Medulla oblongata (tissue), 1 donor: ENCODE measurements around the gene SWT1.

ENCODE experiments used
- DNase-seq: peaks from one replicate; pipeline ENCODE4 v3.0.0-alpha.2; 2015; ENCODE audit errors: extremely low spot score

SWT1 gene, protein sequence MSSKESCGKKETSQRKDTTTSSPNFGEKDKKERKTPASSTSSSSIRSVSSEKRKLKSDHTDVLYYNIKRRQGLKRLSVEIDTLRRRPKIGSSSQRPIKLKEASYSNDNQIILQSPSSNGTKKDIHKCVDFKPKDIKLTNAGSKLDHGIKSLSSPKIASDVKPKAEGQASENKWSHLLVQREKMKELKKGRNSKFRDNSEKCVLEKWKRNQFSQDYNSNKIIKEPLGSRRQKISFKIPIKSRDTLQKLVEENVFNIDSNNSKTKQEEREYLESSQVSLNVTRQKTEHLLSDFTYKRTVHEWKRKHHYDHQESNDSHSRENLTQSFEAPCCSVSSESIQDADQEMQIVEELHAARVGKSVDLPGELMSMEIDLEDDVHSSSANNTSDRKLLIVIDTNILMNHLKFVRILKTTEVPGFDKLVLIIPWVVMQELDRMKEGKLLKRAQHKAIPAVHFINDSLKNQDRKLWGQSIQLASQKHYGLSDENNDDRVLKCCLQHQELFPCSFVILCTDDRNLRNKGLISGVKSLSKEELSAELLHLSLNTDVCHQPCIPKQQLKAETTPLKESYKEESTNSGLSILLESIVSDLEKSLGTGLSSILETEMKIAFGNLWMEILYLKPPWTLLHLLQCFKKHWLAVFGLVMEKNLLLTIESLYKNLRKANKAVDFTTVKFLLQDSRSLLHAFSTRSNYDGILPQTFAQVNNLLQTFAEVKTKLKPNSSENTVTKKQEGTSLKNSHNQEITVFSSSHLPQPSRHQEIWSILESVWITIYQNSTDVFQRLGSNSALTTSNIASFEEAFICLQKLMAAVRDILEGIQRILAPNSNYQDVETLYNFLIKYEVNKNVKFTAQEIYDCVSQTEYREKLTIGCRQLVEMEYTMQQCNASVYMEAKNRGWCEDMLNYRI

DNA sequence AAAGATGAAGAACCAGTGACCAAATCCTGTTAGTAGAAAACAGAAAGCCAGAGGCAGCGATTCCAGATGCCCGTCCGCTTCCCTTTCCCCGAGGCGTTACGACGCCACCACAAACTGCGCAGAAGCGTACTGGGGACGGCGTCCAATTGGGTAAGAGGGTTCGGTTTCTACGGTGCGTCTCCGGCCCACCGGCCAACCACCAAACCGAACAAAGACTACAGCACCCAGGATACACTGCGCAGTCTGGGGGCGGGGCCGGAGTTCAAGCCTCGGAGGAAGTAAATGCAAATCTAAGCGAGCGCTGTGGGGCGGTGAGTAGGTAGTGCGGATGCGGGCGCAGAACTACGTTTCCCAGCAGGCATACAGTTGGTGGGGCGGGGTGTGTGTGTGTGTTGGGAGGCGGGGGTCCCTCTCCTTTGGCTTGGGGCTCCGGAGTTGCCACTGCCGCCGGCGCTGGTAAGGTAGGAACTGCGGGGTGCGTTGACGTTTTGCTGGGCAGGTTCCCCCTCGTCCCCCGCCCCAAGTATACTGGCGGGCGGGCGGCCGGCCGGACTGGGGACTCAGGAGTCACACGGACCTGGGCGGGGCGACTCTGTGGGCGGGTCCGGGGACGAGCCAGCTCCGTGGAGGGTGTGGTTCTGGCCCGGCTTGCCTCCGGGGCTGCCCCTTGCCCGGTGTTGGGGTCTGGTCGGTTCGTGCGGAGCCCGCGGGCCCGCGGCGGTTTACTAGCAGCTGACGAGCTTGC is at the start of gene SWT1, which contains the start of gene TRMT1L:
Gene SWT1 (plus strand): TSS at position 314 of the 745 bp plus-strand sequence. CDS start 3,675 bp downstream, outside the sequence.
Gene TRMT1L (minus strand): TSS at position 100 of the 745 bp plus-strand sequence. CDS start 241 bp downstream, outside the sequence.
- DNase-seq: peak; percentile 100

DNA sequence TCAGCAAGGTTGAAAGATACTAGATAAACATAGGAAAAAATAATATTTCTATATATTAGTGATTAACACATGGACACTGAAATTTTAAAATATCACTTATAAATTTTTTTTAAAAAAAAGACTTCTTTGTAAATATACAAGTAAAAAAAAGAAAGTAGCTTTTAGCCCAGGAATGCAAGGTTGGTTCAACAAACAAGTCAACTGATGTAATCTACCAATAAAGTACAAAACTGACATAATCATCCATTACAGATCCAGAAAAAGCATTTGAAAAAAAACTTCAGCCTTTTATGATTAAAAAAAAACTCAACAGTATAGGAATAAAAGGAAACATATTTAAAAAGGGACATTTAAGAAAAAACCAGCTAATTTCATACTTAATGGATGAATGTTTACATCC is 48.6 kb upstream of the SWT1 start:
- DNase-seq: no peak

DNA sequence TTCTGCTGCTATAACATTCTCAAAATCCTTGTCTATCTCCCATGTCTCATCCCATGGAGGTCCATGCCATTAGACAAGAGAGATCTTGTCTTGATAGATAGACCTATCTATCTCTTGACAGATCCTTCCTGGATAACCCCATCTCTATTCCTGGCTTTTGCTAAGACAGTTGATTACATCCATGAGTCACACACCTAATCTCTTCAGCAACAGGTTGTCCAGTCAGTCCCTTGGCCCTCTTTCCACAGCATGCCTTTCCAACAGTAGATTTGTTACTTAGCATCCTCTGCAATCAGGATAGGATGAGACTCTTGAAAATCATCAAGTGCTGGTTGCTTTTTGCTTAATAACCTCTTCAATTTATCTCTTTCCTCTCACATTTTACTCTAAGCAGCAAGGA is 46.8 kb upstream of the SWT1 start:
- no peak for DNase-seq

DNA sequence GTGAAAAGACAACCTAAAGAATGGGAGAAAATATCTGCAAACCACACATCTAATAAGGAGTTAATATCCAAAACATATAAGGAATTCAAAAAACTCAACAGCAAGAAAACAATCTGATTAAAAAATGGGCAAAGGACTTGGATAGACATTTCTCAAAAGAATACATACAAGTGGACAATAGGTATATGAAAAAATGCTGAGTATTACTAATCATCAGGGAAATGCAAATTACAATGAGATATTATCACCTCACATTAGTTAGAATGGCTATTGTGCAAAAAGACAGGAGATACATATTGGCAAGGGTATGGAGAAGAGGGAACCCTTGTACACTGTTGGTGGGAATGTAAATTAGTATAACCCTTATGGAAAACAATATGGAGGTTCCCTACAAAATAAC is 45.1 kb upstream of the SWT1 start:
- no peak for DNase-seq

DNA sequence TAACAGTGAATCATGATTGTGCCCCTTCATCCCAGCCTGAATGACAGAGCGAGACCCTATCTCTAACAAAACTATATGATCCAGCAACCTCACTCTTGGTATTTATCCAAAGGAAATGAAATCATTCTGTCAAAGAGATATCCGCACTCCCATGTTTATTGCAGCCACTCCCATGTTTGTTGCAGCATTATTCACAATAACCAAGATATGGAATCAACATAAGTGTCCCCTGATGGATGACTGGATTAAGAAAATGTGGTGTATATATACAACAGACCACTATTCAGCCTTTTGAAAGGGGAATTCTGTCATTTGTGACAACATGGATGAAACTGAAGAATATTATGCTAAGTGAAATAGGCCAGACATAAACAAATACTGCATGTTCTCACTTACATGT is 44.6 kb upstream of the SWT1 start:
- DNase-seq: no peak

DNA sequence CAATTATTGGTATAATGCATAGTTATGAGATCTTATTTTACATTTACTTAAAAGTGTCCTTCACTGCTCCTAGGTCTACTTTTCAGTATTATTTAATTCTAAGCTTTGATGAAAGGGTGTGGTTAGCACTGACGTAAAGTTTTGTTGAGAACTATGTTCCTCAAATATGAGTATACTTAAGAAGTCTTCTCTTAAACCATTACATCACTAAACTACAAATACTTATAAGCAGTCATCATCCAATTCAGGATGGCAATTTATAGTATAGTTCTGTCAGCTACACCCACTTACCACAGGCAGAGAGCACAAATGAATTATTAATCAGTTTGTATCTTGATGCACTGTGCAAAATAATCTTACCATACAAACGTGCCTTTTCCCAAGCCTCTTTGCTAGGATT is 27.3 kb upstream of the SWT1 start:
- DNase-seq: no peak

DNA sequence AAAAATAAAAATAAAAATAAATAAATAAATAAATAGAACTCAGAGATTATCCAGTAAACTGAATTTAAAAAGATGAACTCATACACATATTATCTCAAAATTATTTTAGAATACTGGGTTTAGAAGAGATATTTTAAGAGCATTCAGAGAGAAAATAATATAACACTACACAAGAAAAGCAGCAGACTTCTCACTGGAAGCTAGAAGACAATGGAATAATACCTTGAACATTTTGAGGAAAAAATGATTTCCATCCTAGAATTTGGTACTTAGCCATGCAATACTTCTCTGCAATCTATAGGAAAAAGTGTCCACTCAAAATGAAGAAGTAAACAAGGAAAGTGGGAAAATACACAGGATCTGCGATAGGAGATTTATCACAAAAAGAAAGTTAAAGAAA is 24.4 kb upstream of the SWT1 start:
- no peak for DNase-seq

DNA sequence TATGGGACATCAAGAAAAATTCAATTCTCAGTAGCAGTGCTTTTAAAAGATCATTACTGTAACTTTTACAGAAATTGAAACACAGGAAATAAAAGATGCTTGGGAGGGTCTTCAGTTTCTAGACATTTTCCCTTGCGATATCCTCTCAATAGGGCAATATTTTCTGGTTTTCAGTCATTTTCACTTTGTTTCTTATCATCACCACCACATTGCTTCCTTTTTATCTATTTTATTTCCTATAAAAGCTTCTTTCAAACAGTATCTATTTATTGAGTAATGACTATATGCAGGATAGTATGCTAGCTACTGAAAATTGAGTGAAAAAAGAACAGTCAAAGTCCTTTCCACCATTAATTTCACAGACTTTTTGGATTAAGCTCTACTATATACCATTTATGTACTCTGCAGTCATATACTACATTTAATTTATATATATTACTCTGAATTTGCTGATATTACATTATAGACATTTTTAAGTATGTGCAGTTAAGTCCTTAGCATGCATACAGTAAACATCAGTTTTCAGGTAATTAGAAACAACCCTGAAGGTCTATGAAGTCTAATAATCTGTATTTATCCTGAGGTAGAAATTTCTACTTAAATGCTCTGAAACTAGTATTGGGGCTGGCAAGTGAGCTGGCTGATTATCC is 18.9 kb upstream of the SWT1 start:
- no peak for DNase-seq

DNA sequence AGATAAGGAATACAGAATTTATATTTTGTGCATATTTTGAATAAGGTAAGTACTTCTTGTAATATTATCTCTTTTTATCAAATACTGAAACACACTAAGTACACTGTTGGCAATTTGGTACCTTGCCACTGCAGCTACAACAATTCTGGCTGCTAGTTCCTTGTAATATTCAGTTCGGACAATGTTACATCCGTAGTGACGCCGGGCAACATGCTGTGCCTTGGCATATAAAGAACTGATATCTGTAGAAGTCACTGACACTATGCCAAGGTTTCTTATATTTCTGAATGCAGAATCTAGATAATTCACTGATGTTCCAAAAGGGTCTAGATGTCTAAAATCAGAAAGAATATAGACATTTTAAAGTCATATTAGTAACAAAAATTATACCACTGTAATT is 17.7 kb upstream of the SWT1 start:
- DNase-seq: no peak

DNA sequence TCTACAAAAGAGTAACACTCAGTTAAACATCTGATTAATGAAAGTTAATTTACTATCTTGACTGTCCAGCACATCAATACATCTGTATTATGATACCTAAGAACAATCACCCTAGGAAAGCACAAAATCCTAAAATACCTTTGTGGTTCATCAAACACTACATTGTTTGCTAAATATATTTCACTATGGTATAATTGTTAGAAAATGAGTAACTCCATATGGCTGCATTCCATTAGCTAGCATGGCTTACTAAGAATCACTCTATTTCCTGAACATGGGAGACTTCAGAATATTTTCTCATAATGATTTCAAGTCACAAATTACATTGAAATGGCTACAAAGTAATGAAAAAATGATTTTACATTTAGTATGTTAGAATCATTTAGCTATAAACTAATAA is 12.7 kb upstream of the SWT1 start:
- no peak for DNase-seq

DNA sequence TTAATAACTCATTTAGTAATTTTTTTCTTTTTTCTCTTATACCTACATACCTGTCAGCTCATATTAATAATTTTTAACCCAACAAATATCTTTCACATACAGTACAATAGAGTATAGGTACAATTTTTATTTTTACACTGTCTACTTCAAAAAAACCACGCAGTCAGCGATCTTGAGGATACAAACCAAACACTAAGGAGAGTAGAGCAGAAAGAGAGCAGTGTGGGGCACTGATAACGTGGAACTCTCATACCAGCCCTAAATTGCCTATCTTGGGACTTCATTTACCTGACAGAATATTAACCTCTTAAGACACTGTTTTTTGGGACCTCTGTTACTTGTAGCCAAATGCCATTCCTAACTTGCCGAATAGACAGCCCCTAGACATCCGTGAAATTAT is 5.8 kb upstream of the SWT1 start:
- no peak for DNase-seq

DNA sequence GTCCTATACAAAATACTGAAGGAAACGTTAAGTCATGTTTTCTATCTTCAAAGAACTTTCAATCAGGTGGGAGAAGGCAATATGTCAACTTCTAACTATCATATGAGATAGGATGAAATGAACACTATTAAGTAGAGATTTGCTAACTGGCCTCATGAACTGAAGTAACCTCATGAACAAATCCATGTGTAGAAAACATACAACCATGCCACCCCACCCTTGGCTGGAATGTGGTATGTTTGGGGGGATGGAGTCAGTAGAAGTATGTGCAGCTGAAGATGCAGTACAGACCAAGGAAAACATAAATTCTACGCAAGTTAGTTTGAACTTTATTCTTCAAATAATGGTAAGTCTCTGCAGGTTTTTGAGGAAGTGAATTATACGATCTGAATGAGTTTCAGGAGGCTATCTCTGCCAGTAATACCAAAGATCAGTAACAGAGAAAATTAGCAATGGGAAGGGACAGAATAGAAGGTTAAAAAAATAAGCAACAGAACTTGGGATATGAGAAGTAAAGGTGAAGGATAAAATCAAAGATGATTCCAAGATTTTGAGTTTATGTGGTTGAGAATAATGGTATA is 4.7 kb upstream of the SWT1 start:
- no peak for DNase-seq

DNA sequence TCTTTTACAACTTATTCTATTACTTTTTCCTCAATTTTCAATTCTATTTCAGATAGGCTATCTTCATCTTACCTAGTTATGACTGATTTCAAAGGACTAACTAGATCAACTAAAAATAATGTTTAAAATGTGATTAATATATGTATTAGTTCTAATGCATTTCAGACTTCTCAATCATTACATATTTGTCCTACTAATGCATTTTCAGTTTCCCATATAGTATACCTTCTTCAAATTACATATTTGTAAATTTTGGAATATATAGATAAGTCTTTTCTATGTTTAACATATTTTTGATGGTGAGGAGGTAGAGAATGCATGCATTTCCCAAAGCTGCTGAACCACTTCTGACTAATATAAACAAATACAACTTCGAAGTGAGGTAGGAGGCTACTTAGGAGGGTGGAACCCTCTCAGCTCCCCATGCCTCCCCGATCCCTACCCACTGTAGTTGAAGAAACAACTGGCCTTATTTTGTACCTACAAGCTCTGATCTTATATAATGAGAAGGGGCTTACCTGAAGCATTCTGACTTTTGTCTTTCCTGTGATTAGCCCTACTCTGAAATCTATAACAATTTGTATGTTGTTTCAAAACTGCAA is 2.0 kb upstream of the SWT1 start:
- DNase-seq: no peak

DNA sequence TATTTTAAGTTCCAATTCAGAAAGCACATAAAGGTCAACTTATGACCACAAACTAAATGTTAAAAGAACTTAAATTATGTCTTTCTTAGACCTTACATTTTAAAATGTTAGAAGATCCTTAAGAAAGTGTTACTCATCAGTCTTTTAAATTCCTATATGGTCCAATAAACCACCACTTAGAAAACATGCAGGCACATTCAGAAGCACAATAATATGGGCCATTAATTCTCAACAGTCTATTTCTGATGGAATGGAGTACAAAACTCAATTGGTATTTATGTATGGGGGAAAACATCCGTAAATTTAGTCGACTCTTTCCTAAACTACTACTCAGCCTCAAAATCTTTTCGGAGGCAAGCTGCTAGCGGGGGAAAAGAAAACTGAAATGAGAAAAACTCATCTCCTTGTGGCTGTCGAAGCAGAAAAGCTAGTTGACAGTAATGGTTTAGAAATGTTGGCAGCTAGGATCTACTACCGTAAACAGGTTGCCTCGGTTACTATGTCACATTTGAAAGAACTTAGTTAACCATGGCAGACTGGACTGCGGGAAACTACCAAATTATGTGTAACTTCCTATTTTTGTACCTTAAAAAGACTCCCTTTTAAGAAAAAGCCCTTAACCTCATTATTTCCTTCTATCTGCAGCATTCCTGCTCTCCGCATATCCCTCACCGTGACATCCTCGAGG is 1.2 kb upstream of the SWT1 start:
- peak; percentile 46 for DNase-seq

DNA sequence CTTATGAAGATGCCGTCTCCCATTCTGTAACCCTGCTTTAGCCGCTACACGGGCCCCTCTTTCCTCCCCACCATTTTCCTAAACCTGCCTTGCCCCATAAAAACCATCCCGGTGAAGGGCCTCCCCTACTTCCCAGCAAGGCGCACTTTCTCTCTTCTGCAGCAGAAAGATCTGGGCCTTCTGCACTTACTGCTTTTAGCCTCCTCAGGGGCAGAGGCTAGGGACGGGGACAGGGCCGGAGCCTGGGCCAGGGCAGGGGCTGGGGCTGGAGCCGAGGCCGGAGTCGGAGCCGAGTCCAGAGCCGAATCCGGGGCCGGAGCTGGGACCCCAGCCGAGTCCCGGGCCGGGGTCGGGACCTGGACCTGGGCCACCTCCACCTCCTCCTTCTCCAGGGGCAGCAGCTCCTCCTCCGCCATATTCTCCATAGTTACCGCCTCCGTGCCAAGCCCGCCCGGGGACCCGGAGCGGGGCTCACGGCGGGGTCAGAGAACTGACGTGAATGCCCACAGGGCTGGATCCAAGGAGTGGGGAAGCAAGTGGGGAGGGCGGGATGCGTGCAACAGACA is 596 bp upstream of the SWT1 start:
- peak; percentile 55 for DNase-seq

DNA sequence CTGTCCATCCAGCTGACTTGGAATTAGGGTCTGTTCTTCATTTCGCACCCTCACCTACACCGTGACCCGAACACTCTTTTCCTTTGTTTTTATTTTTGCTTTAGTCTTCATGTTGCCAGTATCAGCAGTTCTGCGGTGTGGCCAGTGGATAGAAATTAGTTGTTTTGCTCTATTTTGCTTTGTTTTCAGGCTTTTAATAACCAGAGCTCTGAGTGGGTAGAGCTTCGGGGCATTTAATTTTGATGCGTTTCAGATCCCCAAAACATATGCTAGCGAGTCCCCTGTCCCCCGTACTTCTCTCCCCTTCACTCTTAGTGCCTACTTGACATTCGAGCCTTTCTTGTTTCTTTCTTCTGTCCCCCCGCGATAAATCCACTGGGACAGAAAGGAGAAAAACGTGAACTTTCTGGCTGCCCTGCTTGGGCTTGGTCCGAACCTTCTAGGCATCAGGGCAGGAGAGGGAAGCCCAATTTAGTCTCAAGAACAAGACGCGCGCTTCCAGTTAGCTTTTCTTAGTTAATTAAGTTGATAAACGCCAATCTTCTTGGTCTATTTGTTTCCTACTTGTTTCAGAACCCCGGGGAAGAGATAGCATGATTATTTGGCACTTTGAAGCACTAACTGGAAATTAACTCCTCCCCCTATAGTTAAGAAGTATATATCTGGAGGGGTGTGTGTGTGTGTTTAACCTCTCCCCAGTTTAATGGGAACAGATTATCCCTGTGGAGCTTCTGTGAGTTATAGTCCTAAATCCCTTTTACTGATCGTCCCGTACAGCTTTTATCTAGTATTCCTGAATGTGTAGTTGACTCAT is 839 bp downstream of the SWT1 start:
- DNase-seq: peak; percentile 55

DNA sequence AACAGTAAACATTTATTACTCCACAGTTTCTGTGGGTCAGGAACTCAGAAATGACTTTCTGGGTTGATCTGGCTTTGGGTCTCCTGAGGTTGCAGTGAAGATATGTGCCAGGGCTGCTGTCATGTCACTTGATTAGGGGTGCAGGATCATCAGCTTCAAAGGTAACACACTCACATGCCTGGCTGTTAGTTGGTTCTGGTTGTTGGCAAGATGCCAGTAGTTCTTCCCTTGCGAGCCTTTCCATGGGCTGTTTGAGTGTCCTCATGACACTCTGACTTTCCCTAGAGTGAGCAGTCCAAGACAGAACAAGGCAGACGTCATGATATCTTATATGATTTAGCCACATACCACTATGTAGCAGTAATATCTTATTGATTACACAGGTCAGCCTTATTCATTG is 1.8 kb downstream of the SWT1 start:
- no peak for DNase-seq

DNA sequence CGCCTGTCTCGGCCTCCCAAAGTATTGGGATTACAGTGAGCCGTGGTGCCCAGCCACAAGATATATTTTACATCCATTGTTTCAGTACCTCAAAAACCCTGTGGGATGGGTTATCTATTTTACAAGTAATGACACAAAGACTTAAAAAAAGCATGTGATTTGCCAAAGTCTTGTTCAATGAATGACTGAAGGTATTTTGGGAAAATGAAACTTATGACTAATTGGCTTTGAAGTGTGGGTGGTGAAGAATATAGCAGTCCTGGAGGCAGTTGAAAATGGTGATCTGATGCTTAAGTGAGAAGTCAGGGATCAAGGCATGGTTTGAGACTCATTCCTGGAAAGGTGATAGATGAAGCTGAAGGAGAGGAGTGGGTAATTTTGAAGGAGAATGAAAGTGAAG is 3.0 kb downstream of the SWT1 start:
- no peak for DNase-seq

DNA sequence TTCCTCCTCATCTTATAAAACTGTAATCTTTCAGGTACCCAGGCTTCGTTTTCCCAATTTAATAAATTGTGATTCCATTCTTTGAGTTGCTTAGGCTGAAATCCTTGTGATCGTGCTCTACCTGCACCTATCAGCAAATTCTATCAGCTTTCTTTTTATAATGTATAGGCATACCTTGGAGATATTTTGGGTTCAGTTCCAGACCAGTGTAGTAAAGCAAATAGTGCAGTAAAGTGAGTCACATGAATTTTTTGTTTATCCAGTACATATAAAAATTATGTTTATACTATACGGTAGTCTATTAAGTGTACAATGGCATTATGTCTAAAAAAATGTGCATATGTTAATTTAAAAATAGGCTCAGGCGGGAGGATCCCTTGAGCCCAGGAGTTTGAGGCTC is 5.5 kb downstream of the SWT1 start:
- DNase-seq: no peak
